ENCODE results near the gene RTEL1.

The RTEL1 gene

DNA sequence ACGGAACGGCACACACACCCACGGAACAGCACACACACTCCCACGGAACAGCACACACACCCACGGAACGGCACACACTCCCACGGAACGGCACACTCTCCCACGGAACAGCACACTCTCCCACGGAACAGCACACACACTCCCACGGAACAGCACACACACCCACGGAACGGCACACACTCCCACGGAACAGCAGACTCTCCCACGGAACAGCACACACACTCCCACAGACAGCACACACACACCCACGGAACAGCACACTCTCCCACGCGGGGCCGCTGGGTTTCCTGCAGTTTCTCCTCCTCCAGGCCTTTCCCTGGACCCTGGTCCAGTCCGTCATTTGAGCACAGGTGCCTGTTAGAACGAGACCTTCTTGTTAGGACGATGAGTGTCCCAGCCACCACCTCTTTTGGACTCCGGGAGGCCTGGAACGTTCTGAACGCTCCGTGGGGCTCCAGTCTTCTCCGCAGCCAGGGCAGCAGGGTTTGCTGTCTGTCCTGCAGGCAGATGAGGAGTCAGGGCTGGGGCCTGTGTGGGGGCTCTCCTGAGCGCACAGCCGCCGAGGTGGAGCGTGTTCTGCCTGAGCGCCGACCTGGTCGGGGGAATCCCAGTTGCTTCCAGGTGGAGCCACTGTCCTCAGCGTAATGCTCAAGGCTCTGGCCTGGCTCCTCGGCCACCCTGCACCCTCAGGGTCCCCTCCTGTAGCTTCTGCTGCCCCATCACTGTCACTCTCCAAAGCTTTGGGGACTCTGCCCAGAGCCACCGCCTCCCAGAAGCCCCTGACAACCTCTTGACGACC lies 20.8 kb downstream of the RTEL1 start:
- H3K27ac ChIP-seq = no peak overlapping the region
- TF ChIP-seq ZFX (IDR thresholded peaks at IDR 0.05; ENCODE audit: borderline replicate concordance) = no peak
- TF ChIP-seq, protein P1, sequence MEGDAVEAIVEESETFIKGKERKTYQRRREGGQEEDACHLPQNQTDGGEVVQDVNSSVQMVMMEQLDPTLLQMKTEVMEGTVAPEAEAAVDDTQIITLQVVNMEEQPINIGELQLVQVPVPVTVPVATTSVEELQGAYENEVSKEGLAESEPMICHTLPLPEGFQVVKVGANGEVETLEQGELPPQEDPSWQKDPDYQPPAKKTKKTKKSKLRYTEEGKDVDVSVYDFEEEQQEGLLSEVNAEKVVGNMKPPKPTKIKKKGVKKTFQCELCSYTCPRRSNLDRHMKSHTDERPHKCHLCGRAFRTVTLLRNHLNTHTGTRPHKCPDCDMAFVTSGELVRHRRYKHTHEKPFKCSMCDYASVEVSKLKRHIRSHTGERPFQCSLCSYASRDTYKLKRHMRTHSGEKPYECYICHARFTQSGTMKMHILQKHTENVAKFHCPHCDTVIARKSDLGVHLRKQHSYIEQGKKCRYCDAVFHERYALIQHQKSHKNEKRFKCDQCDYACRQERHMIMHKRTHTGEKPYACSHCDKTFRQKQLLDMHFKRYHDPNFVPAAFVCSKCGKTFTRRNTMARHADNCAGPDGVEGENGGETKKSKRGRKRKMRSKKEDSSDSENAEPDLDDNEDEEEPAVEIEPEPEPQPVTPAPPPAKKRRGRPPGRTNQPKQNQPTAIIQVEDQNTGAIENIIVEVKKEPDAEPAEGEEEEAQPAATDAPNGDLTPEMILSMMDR (IDR thresholded peaks at IDR 0.05) = no peak

DNA sequence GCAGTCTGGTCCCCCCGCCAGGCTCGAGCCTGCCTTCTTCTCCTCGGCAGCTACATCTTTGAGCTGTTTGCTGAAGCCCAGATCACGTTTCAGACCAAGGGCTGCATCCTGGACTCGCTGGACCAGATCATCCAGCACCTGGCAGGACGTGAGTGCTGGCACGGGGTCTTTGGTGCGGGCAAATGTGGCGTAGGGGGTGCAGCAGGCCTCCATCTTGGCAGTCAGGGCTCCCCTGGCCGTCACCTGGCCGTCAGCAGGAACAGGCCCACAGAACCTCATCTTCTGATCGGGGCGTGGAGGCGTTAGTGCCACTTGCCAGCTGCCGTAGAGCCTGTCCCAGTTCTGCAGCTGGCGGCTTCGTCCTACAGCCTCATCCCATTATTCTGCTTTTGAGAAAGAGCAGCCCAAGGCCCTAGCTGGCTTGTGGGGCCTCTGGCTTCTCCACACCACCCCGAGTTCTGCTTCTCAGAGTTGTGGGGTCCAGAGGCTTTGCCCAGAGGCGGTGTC lies 21.7 kb downstream of the RTEL1 start:
- TF ChIP-seq, protein P1 (IDR thresholded peaks at IDR 0.05) = no peak
- H3K27ac ChIP-seq = no peak overlapping the region

DNA sequence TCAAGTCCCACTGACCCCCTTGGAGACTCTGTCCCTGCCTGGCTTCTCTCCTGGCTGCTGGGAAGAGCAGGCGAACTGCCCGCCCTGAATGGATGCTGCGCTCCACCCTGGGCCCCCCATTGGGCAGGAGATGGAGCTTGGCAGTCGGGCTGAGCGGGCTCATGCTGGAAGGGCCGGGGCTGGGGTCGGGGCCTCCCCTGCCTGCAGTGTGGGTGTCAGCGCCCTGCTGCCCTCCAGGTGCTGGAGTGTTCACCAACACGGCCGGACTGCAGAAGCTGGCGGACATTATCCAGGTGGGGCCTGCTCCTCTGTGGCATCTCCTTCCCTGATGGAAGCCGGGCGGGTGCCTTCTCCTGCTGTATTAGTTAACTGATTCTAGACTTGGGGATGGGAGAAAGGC lies 22.3 kb downstream of the RTEL1 start:
- no peak overlapping the region for H3K27ac ChIP-seq
- TF ChIP-seq, protein P1 (IDR thresholded peaks at IDR 0.05) = no peak
- TF ChIP-seq ZFX (IDR thresholded peaks at IDR 0.05; ENCODE audit: borderline replicate concordance) = no peak

DNA sequence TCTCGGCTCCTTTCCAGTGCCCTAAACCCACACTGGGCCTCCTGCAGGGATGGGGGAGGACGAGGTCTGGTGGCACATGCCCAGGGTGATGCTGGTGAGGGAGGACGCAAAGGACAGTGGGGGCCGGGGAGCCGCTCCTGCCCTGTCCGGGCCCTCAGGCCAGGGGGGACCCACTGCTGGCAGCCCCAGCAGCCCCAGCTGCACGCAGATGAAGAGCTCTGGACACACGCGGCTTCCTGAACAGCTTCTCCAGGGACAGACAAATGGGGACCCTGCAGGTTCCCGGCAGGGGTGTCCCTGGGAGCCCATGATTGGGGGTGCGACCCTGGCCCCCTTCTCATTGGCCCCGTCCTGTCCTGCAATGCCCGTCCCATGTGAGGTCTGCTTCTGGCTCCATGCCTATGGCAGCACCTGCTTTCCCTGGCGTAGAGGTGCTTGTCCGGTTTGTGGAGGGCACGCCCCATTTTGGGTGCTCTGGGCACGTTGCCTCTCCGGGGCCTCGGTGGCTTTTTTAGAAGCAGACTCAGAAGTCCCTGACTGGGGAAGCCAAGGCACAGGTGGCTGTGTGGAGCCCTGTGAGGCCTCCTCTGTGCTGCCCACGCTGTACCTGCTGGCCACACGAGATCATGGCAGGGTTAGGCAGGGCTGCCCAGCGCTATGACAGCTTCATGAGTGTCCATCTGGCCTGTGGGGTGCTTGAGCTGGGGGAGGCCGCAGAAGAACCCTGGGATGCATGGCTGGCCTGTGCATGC lies 22.9 kb downstream of the RTEL1 start:
- TF ChIP-seq, protein P1 (IDR thresholded peaks at IDR 0.05) = no peak
- TF ChIP-seq ZFX (IDR thresholded peaks at IDR 0.05; ENCODE audit: borderline replicate concordance) = no peak
- H3K27ac ChIP-seq = no peak overlapping the region

DNA sequence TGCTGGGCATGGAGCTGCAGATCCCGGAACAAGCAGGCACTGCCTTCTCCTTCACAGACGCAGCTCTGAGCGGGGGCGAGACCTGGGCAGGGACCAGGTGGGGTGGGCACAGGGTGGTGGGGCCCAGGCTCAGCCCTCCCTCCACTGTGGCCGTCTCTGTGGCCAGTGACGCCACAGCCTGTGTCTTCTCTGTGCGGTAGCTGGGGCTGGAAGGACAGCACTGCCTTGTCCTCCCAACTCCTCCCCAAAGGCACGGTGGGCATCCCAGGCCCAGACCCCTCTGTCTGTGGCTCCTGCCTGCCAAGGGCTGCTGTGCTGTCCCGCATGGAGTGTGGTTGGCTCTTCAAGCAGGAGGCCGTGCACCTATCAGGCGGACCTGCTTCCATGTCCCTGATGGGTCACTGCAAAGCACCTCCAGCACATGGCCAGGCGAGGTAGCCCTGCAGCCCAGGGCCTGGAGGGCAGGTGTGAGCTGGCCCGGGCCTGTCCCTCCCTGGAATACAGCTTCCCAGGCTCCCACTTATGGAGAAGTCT lies 23.6 kb downstream of the RTEL1 start:
- TF ChIP-seq ZFX (IDR thresholded peaks at IDR 0.05; ENCODE audit: borderline replicate concordance) = no peak
- TF ChIP-seq, protein P1 (IDR thresholded peaks at IDR 0.05) = no peak
- H3K27ac ChIP-seq = no peak overlapping the region

DNA sequence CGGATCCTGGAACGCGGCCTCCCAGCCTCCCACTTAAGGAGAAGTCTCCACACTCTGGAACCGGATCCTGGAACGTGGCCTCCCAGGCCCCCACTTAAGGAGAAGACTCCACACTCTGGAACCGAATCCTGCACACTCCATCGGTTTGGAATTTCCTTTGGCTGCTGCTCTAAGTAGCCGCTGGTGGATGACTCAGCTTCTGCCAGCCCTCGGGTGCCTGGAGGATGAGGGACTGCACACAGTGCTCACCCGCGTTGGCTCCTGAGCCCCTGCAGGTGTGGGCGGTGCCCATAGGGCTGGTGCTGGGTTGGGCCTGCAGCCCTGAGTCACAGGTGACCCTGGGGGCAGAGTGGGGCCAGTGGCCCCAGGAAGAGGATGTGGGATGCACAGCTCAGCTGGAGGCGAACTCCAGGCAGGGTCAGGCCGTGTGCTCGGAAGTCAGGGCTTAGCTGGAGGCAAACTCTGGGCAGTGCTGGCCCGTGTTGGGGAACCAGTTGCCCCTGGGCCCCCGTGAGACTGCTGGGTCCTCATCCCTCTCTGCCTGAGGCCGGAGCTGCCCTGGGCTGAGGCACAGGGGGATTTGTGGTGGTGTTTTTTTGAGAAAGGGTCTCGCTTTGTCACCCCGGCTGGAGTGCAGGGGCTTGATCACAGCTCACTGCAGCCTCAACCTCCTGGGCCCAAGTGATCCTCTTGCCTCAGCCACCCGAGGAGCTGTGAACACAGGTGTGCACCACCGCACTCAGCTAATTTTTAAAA lies 24.4 kb downstream of the RTEL1 start:
- TF ChIP-seq, protein P1 (IDR thresholded peaks at IDR 0.05) = no peak
- TF ChIP-seq ZFX (IDR thresholded peaks at IDR 0.05; ENCODE audit: borderline replicate concordance) = no peak
- H3K27ac ChIP-seq = no peak overlapping the region

All from 22Rv1 (cell line).